Measurements from ENCODE around the gene ERBB4.

DNA sequence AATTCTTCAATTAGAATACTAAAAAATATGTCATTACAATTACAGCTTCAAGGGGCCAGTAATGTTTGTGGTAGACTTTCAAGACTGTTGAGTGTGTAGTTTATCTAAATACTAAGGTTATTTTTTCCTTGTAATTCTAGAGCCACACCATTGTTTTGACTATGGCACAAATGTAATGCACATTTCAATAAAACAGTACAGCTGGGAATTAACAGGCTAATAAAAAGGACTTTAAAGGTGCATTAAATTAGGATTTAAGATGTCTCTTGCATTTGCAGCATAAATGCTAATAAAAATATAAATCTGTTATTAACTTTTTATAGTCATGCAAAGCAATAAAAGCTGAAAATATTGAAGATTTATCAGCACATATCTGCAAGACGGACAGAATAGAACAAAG is 344.8 kb downstream of the ERBB4 start:
- no peak for TF ChIP-seq EZH2phosphoT487 (IDR thresholded peaks at IDR 0.05; ENCODE audit: borderline replicate concordance)
- TF ChIP-seq, protein P1, sequence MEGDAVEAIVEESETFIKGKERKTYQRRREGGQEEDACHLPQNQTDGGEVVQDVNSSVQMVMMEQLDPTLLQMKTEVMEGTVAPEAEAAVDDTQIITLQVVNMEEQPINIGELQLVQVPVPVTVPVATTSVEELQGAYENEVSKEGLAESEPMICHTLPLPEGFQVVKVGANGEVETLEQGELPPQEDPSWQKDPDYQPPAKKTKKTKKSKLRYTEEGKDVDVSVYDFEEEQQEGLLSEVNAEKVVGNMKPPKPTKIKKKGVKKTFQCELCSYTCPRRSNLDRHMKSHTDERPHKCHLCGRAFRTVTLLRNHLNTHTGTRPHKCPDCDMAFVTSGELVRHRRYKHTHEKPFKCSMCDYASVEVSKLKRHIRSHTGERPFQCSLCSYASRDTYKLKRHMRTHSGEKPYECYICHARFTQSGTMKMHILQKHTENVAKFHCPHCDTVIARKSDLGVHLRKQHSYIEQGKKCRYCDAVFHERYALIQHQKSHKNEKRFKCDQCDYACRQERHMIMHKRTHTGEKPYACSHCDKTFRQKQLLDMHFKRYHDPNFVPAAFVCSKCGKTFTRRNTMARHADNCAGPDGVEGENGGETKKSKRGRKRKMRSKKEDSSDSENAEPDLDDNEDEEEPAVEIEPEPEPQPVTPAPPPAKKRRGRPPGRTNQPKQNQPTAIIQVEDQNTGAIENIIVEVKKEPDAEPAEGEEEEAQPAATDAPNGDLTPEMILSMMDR (conservative IDR thresholded peaks at IDR 0.05; ENCODE audit: low read length): no peak
